Heart left ventricle (tissue), 13 donors: ENCODE results near the gene S100A3.

Experiments
- POLR2A ChIP-seq, 2 donors: fragments of 450-650 bp; IDR thresholded peaks; one replicate each; pipeline ENCODE4 v1.6.1; 2017; ENCODE audit warnings: antibody characterized with exemption in 2 of 2, mild to moderate bottlenecking in 2 of 2, moderate library complexity in 2 of 2
- TF ChIP-seq, protein P1 (sequence below), 12 donors: fragments of 200-600 bp; sonication (generic) in 4 of 12; IDR thresholded peaks; one replicate each; pipeline versions ENCODE4 v1.5.0 to v1.8.0; 2018 to 2022; ENCODE audit warnings: antibody characterized with exemption in 12 of 12, mild to moderate bottlenecking in 5 of 12
- donor health status: ischemic (EF 13 %, LVEDD 7.1; RV severe dilation, severe dysfunction).
- donor health status: DM: no; HTN: yes; CAD: no.
- donor health status: DM: no; HTN: no; CAD: no.
- donor health status: ischemic (EF 25% LVEDD 6.9; RV normal size, moderate dysfunction).
- donor health status: ischemic (EF 25% LVEDD 5.7; RV mildly dilated, moderate dysfunction).
- donor health status: ischemic (EF 35%, LVEDD 5.7; RV mildly dilated, moderate dysfunction).
- donor health status: nonischemic (EF 11% LVEDD 7.7; RV severe dilation, severe dysfunction).
- donor health status: DM: yes; HTN: yes; CAD: no.
- donor health status: PGD.
- donor health status: ischemic (EF 29% LVEDD 5.4; RV normal size, mild dysfunction).
- donor health status: nonischemic (EF 23%, LVEDD 6.1; RV moderate dilation, normal function).

DNA sequence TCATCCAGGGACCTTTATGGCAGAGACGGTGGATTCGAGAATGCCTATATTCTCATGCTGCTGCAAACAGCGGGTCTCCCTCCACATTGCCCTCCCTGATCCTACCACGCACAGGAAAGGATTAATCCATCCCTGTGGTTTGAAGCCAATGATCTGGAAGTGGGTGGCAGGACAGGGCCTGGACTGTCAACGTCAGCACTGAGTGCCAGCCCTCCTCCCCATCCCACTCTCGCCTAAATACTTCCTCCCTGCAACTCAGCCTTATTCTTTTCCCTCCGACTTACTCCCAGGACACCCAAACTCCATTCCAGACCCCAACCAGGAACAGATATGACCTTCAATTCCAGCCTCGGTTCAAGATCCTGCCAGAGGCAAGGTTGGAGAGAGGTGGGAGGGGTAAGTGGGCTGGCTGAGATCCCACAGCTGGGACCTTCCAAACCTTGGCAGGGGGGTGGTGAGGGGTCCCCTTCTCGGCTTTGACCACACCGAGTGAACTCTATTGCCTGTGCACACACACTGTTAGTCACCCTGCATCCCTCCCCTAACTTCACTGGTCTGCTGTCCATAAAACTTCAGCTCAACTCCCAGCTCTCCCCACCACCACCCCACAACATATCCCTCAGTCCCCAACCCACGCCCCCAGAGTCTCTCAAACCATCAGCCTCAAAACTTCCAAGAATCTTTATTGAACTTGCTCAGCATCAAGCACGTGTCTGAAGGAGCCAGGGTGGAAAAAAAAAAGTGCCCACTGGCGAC is 5.9 kb downstream of the S100A3 start:
- TF ChIP-seq, protein P1, sequence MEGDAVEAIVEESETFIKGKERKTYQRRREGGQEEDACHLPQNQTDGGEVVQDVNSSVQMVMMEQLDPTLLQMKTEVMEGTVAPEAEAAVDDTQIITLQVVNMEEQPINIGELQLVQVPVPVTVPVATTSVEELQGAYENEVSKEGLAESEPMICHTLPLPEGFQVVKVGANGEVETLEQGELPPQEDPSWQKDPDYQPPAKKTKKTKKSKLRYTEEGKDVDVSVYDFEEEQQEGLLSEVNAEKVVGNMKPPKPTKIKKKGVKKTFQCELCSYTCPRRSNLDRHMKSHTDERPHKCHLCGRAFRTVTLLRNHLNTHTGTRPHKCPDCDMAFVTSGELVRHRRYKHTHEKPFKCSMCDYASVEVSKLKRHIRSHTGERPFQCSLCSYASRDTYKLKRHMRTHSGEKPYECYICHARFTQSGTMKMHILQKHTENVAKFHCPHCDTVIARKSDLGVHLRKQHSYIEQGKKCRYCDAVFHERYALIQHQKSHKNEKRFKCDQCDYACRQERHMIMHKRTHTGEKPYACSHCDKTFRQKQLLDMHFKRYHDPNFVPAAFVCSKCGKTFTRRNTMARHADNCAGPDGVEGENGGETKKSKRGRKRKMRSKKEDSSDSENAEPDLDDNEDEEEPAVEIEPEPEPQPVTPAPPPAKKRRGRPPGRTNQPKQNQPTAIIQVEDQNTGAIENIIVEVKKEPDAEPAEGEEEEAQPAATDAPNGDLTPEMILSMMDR (IDR thresholded peaks at IDR 0.05) = no peak
- no peak for TF ChIP-seq POLR2A (IDR thresholded peaks at IDR 0.05)
